Tibial nerve (tissue), 3 donors: ENCODE measurements around the gene CMTM6.

Source experiments
- POLR2A ChIP-seq, 2 donors: fragments of 450-650 bp; IDR thresholded peaks; one replicate each; pipeline ENCODE4 v1.6.1; 2017; ENCODE audit warnings: antibody characterized with exemption in 2 of 2, mild to moderate bottlenecking in 2 of 2, moderate library complexity in 2 of 2
- TF ChIP-seq, protein P1 (sequence below), 5 experiments: fragments of 200-600 bp in 3 of 5; fragments of 450-650 bp in 2 of 5; sonication (generic) in 3 of 5; IDR thresholded peaks; one replicate each; pipeline ENCODE4 v1.5.1; 2016 to 2019; ENCODE audit warnings: antibody characterized with exemption in 5 of 5, mild to moderate bottlenecking in 3 of 5, moderate library complexity in 2 of 5

DNA sequence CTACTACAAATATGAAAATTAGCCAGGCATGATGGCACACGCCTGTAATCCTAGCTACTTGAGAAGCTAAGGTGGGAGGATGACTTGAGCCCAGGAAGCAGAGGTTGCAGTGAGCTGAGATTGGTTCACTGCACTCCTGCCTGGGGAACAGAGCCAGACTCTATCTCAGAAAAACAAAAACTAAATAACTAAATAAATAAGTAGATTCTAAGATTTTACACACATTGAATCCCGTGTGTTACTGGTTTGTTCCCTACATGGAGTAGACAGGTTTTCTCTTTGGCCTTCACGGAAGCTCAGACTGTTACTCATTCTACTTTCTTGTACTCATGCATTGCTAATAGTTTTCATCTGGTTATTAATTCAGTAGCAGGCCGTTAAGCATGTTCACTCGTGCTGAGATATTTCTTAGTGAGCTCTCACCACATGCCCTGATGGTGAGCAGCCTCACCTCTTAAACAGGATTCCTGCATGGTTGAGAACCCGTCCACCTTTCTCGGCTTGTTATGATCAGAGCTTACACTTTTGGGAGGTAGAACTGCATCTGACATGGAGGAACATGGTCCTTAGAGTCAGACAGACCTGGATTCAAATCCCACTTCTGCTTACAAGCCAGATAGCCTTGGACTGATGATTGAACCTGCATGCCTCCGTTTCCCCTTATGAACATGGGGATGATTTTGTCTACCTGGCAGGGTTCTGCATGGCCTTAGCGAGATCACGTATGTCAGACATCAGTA lies 61.9 kb downstream of the CMTM6 start:
- TF ChIP-seq POLR2A (IDR thresholded peaks at IDR 0.05): no peak
- TF ChIP-seq, protein P1, sequence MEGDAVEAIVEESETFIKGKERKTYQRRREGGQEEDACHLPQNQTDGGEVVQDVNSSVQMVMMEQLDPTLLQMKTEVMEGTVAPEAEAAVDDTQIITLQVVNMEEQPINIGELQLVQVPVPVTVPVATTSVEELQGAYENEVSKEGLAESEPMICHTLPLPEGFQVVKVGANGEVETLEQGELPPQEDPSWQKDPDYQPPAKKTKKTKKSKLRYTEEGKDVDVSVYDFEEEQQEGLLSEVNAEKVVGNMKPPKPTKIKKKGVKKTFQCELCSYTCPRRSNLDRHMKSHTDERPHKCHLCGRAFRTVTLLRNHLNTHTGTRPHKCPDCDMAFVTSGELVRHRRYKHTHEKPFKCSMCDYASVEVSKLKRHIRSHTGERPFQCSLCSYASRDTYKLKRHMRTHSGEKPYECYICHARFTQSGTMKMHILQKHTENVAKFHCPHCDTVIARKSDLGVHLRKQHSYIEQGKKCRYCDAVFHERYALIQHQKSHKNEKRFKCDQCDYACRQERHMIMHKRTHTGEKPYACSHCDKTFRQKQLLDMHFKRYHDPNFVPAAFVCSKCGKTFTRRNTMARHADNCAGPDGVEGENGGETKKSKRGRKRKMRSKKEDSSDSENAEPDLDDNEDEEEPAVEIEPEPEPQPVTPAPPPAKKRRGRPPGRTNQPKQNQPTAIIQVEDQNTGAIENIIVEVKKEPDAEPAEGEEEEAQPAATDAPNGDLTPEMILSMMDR (IDR thresholded peaks at IDR 0.05): no peak
